Measurements from ENCODE around the gene BACH2.

GRCh38 chr6:89888871-89889270 lies 407.8 kb downstream of the BACH2 start:
- no peak for TF ChIP-seq CTCF (IDR thresholded peaks at IDR 0.05)
- TF ChIP-seq POLR2A (IDR thresholded peaks at IDR 0.05) = no peak
